Vagina (tissue), 2 donors: ENCODE measurements around the gene AWAT1. TPM values are rescaled to one million over a fixed set of nuclear protein-coding genes. Genes with fewer than 3 reads are reported as not detected.
"Not testable (repeated sequence)": the region's sequence is repeated elsewhere in the genome, so short reads cannot be mapped to it uniquely, and the experiment has no call there.

Source experiments
- DNase-seq, 2 donors: peaks; one replicate each; pipeline ENCODE4 v3.0.0-alpha.2; 2017; ENCODE audit errors: extremely low spot score in 2 of 2
- H3K27ac ChIP-seq: fragments of 200-600 bp; sonication (generic); one replicate; pipeline ENCODE4 v1.5.1; 2019
- H3K27me3 ChIP-seq: fragments of 200-600 bp; sonication (generic); one replicate; pipeline ENCODE4 v1.5.1; 2019
- H3K36me3 ChIP-seq, 2 donors: fragments of 200-600 bp; sonication (generic); one replicate each; pipeline ENCODE4 v1.5.1; 2017 to 2019
- H3K4me1 ChIP-seq: fragments of 200-600 bp; sonication (generic); one replicate; pipeline ENCODE4 v1.5.1; 2019
- H3K4me3 ChIP-seq, 2 donors: fragments of 200-600 bp; sonication (generic); 1 replicate in 1 of 2; 2 replicates in 1 of 2; pipeline ENCODE4 v1.5.1; 2016 to 2019
- H3K9me3 ChIP-seq: fragments of 200-600 bp; sonication (generic); one replicate; pipeline ENCODE4 v1.5.1; 2019
- CTCF ChIP-seq, 3 experiments: fragments of 450-650 bp in 2 of 3; fragments of 200-600 bp in 1 of 3; sonication (generic) in 1 of 3; IDR thresholded peaks; one replicate each; pipeline ENCODE4 v1.5.1; 2017 to 2019; ENCODE audit warnings: antibody characterized with exemption in 3 of 3, mild to moderate bottlenecking in 2 of 3, moderate library complexity in 2 of 3
- POLR2A ChIP-seq, 2 donors: fragments of 450-650 bp; IDR thresholded peaks; one replicate each; pipeline ENCODE4 v1.6.1; 2017; ENCODE audit warnings: antibody characterized with exemption in 2 of 2, mild to moderate bottlenecking in 2 of 2, moderate library complexity in 2 of 2
- POLR2AphosphoS5 ChIP-seq, 2 donors: sonication (generic); formaldehyde crosslinking; IDR thresholded peaks; one replicate each; pipeline ENCODE4 v1.9.0; 2017; ENCODE audit warnings: antibody characterized with exemption in 2 of 2, mild to moderate bottlenecking in 2 of 2, low read depth in 1 of 2; ENCODE audit not compliant: insufficient read depth in 1 of 2
- intact Hi-C: fragments of 100-400 bp; cut with DNase I; formaldehyde crosslinking; loops from one replicate; pipeline ENCODE4 v1.15.1; 2023
- total RNA-seq: library from RNA; depleted of rRNA; stranded (reverse); fragments of >200 nt; gene quantifications from one replicate; pipeline ENCODE4 v1.2.3, GENCODE V29; 2016

AWAT1 gene
- total RNA-seq, 1 donor from 2014 or later: not detected

- H3K4me3 ChIP-seq: no peak within 1 kb of the TSS
- no peaks in the 10 kb centered on the region for H3K4me1 ChIP-seq
- intact Hi-C loops: no loop called here
- no peak for DNase-seq
- H3K9me3 ChIP-seq: no peaks in the 10 kb centered on the region
- no peaks in the 10 kb centered on the region for H3K36me3 ChIP-seq
- H3K27me3 ChIP-seq: no peaks in the 10 kb centered on the region
- H3K27ac ChIP-seq: no peak within 1 kb of the TSS
- no peak for TF ChIP-seq POLR2A (IDR thresholded peaks at IDR 0.05)
- TF ChIP-seq CTCF (IDR thresholded peaks at IDR 0.05): no peak
- TF ChIP-seq POLR2AphosphoS5 (IDR thresholded peaks at IDR 0.05; ENCODE audit: insufficient read depth in 1 of 2, low read depth in 1 of 2): no peak
Measured at GRCh38 chrX:70260104-70260503, 25.6 kb downstream of the AWAT1 start, which contains the start of gene P2RY4. Gene P2RY4, minus strand, starts transcription at chrX:70260204. Its CDS starts 580 bp downstream, at chrX:70259624.

- Histone ChIP-seq H3K36me3 (no peaks in the 10 kb centered on the region), H3K9me3 (no peaks in the 10 kb centered on the region), H3K4me3 (no peak overlapping the region), H3K4me1 (no peaks in the 10 kb centered on the region), H3K27me3 (no peaks in the 10 kb centered on the region), H3K27ac (no peak overlapping the region)
- TF ChIP-seq POLR2AphosphoS5 (IDR thresholded peaks at IDR 0.05; ENCODE audit: insufficient read depth in 1 of 2, low read depth in 1 of 2) (no peak), POLR2A (IDR thresholded peaks at IDR 0.05) (no peak), CTCF (IDR thresholded peaks at IDR 0.05) (peak in 1 of 3 experiments; percentile 20)
- intact Hi-C loops: no loop called here
- DNase-seq: no peak
Measured at GRCh38 chrX:70262952-70263567, 28.6 kb downstream of the AWAT1 start.

- no peaks in the 10 kb centered on the region for H3K27me3 ChIP-seq
- no peaks in the 10 kb centered on the region for H3K4me1 ChIP-seq
- no peak for TF ChIP-seq POLR2AphosphoS5 (IDR thresholded peaks at IDR 0.05; ENCODE audit: insufficient read depth in 1 of 2, low read depth in 1 of 2)
- TF ChIP-seq CTCF (IDR thresholded peaks at IDR 0.05): no peak
- TF ChIP-seq POLR2A (IDR thresholded peaks at IDR 0.05): no peak
- H3K4me3 ChIP-seq: no peak overlapping the region
- no peak for DNase-seq
- H3K36me3 ChIP-seq: no peaks in the 10 kb centered on the region
- intact Hi-C loops: no loop called here
- no peaks in the 10 kb centered on the region for H3K9me3 ChIP-seq
- H3K27ac ChIP-seq: no peak overlapping the region
Measured at GRCh38 chrX:70264784-70265183, 30.3 kb downstream of the AWAT1 start.

- Histone ChIP-seq H3K4me1 (no peaks in the 10 kb centered on the region), H3K4me3 (no peak within 1 kb of the TSS), H3K27ac (no peak within 1 kb of the TSS), H3K9me3 (no peaks in the 10 kb centered on the region), H3K36me3 (no peaks in the 10 kb centered on the region), H3K27me3 (no peaks in the 10 kb centered on the region)
- intact Hi-C loops: no loop called here
- no peak for TF ChIP-seq POLR2AphosphoS5 (IDR thresholded peaks at IDR 0.05; ENCODE audit: insufficient read depth in 1 of 2, low read depth in 1 of 2)
- no peak for TF ChIP-seq CTCF (IDR thresholded peaks at IDR 0.05)
- no peak for TF ChIP-seq POLR2A (IDR thresholded peaks at IDR 0.05)
- DNase-seq: no peak
Measured at GRCh38 chrX:70268034-70268433, 33.6 kb downstream of the AWAT1 start, which contains the start of gene ARR3. Gene ARR3, plus strand, starts transcription at chrX:70268334. Its CDS starts 1,052 bp downstream, at chrX:70269386.

- H3K27me3 ChIP-seq, intact Hi-C loops, H3K9me3 ChIP-seq, H3K4me1 ChIP-seq, H3K27ac ChIP-seq, H3K4me3 ChIP-seq, DNase-seq, H3K36me3 ChIP-seq: not testable (repeated sequence)
Measured at GRCh38 chrX:70274029-70274428, 39.6 kb downstream of the AWAT1 start.
